Measurements from ENCODE around the gene PPP3R1.

- TF ChIP-seq, protein P1, sequence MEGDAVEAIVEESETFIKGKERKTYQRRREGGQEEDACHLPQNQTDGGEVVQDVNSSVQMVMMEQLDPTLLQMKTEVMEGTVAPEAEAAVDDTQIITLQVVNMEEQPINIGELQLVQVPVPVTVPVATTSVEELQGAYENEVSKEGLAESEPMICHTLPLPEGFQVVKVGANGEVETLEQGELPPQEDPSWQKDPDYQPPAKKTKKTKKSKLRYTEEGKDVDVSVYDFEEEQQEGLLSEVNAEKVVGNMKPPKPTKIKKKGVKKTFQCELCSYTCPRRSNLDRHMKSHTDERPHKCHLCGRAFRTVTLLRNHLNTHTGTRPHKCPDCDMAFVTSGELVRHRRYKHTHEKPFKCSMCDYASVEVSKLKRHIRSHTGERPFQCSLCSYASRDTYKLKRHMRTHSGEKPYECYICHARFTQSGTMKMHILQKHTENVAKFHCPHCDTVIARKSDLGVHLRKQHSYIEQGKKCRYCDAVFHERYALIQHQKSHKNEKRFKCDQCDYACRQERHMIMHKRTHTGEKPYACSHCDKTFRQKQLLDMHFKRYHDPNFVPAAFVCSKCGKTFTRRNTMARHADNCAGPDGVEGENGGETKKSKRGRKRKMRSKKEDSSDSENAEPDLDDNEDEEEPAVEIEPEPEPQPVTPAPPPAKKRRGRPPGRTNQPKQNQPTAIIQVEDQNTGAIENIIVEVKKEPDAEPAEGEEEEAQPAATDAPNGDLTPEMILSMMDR (conservative IDR thresholded peaks at IDR 0.05; ENCODE audit: low read depth in 2 of 2) = no peak
- no peak for TF ChIP-seq CREB1 (CRISPR knock-in tag; IDR thresholded peaks at IDR 0.05; ENCODE audit: low read depth)
- TF ChIP-seq STAT1 (IDR thresholded peaks at IDR 0.05; ENCODE audit: unreplicated experiment) = no peak
These were observed 6.7 kb downstream of the PPP3R1 start for GRCh38 chr2:68245672-68246071.
